Activated effector memory CD4-positive, alpha-beta T cell treated with Interleukin-2 at 50 U/mL for 16 hours (primary cell): ENCODE data around the gene MAN2B1.

Experiments used
- DNase-seq: peaks from one replicate; pipeline ENCODE4 v3.0.0-alpha.2; 2020

Gene MAN2B1

DNA sequence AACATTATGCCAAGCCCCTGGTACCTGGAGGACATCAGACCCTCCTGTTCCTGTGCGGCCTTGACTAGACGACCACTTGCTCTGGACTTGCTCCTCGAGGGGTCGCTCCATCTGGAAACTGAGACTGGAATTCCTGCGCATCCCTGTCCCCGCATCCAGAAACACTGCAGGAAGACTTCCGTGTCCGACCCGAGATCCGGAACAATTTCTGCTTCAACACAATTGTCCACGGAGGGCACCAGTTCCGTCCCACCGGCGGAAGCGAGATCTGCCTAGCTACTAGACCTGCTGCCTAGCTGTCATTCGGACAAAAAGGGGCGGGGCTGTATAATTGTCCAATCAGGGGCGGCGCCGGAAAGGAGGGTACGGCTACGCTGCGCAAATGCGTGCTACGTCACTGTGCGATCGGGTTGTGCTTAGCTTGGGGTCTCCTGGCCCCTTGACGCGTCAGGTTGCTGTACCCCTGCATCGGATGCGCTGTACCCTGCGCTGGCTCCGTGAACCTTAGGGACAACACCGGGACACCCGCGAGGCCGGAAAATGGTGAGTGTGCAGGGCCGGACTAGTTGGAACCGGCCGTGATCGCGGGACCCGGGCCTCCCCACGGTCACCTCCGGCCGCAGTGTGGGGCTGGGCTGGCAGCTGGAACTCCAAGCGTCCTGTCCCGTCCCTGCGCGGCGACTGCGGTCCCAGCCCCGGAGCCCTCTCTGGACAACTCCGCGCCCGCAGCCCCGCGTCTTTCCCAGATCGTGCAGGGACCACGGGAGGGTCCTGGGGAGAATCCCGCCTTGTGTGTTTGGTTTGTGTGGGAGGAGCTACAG lies 55.8 kb downstream of the MAN2B1 start, which contains the start of the genes ZNF490 and ZNF791:
Gene ZNF490, minus strand, starts transcription at position 274 of the 821 bp plus-strand sequence. Its CDS starts 133 bp downstream, at position 141.
Gene ZNF791, plus strand, starts transcription at position 381 of the 821 bp plus-strand sequence. Its CDS starts 160 bp downstream, at position 541.
- DNase-seq = peak; percentile 92

DNA sequence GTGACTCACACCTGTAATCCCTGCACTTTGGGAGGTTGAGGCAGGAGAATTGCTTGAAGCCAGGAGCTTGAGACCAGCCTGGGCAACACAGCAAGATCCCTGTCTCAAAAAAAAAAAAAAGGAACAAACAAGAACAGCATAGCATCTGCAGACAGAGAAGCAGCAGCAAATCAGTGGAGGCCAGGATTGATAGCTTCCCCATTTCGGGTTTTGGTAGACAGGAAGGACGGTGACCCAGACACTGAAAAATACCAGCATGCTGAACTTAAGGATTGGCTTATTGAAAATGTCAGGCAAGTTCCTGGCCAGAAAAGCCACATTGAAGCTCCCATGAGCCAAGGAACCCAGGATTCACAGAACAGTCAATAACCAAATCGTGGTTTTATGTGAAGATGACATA lies 58.9 kb downstream of the MAN2B1 start:
- DNase-seq = no peak

DNA sequence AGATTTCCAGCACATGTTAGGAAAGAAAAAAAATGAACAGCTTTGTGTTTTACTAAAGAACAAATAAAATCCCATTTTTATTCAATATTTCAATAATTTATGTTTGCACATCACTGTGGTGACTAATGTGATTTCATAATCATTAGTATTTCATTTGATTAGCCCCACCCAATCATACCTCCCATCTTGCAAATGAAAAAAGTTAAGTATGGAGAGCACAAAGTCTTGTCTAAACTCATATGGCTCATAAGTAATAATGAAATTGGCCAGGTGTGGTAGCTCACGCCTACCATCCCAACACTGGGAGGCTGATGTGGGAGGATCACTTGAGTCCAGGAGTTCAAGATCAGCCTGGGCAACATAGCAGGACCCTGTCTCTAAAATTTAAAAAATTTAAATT lies 59.7 kb downstream of the MAN2B1 start:
- DNase-seq = no peak

DNA sequence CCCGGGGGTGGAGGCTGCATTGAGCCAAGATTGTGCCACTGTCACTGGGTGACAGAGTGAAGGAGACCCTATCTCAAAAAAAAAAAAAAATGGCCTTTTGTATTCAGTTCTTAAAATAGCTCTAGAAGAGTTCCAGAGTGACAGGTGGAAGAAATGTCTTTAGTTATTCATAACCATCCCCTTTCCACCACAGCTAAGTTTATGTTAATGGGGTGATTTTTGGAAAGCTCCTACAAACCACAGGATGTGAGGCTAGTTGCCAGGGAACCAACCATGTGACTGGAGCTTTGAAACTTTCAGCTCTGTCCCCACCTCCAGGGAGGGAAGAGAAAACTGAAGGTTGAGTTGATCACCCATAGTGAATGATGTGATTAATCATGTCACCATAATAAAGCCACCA lies 62.8 kb downstream of the MAN2B1 start:
- peak; percentile 9 for DNase-seq

- no peak for DNase-seq
Measured at GRCh38 chr19:12597594-12597993, 68.9 kb downstream of the MAN2B1 start.

GRCh38 chr19:12596927-12597548 lies 69.5 kb downstream of the MAN2B1 start:
- no peak for DNase-seq
